HG02610 (cell line): Measurements from ENCODE around the gene ICAM2.
"Not testable (repeated sequence)": the region's sequence is repeated elsewhere in the genome, so short reads cannot be mapped to it uniquely, and the experiment has no call there.

Experiments used
- ATAC-seq: cut with Tn5 transposase; IDR thresholded peaks from one replicate; pipeline ENCODE4 v1.9.1; 2021; ENCODE audit warnings: mild to moderate bottlenecking, moderate library complexity; ENCODE audit not compliant: unreplicated experiment

The ICAM2 gene

DNA sequence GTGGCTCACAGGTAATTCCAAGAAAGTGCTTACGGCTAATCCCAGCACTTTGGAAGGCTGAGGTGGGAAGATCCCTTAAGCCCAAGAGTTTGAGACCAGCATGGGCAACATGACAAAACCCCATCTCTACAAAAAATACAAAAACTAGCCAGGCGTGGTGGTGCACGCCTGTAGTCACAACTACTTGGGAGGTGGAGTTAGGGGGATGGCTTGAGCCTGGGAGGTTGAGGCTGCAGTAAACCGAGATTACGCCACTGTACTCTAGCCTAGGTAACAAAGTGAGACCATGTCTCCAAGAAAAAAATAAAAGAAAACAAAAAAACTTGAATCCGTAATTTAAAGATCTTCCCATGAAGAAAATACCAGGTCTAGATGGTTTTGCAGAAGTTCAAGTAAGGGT is 5.0 kb downstream of the ICAM2 start:
- ATAC-seq: no peak

DNA sequence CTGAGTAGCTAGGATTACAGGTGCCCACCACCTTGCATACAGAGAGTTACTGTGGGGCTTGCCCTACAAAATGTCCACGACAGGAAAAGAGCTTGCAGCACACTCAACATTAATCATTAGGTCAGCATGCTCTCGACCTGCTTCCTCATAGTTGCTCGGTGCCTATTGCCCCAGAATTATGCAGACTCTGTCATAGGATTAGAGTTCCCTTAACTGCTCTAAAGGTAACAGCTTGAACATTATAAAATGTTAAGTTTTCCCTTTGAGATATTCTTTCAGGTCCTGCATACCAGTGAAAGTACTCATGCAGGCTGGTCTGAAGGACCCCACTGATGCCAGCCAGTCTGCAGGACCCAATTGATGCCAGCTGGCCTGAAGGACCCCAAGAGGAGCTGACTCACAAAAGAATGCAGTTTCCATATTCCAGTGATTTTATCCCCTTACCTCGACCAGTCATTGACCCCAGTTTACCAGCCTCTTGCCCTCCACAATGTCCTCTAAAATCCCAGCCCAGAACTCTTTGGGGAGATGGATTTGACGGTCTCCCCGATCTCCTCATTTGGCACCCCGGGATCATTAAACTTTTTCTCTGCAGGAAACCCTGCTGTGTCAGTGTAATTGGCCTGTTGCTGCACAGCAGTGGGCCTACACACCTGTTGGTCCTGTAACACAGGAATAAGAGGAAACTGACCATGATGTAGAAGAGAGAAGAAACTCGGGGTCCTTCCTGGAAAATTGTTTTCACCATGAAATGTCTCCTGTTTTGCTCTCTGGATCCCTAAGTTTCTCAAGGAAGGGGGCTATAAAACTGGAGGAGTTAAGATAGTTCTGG is 10.6 kb downstream of the ICAM2 start:
- ATAC-seq: no peak

DNA sequence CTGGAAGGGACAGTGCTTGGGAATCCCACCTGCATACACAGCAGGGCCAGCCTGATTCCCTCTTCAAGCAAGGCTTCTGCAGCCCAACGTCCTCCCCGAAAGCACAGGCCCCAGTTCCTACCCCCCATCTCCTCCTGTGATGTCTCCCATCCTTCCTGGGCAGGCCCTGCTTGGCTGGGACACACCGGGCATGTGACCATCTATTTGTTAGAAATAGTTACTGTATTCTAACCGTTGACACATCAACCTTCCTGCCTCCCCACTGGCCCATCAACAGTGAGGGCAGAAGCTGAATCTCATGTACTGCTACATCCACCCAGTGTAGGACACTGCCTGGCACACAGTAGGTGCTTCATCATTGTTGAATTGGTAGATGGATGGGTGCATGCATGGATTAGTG is 11.6 kb downstream of the ICAM2 start:
- ATAC-seq: no peak

DNA sequence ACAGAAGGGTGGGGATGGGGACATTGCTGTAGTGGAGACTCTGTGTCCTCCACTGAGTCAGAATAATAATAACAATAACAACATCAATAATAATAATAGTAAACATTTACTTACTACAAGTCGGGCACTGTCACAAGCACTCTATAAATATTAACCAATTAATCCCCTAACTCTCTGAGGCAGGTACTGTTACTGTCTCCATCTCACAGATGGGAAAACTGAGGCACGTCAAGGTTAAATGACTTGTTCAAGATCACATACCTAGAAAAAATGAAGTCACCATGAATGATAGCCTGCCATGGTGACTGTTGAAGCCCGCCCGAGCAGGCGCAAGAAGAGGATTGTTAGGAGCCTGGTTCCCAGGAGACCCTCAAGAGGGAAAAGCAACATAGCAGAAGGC is 12.1 kb downstream of the ICAM2 start:
- ATAC-seq: no peak

DNA sequence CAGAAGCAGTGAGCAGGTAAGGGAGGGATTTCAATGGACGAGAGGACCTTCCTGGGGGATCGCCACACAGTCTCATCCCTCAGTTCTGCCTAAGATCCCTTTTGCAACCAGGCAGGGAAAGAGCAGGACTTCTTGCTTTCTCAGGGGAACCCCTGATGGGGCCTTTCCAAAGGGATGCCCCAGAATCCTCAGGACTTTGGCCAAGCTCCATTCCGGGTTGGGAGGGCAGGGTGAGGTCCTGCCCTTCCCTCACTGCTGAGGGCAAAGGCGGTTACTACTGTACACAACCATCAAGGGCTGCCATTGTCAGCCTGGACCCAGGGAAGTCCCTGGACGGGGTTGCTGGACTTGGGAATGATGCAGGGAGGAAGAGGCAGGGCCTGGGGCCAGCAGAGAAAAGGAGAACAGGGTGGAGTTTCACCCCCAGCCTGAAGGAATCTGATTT is 12.6 kb downstream of the ICAM2 start:
- ATAC-seq: no peak

DNA sequence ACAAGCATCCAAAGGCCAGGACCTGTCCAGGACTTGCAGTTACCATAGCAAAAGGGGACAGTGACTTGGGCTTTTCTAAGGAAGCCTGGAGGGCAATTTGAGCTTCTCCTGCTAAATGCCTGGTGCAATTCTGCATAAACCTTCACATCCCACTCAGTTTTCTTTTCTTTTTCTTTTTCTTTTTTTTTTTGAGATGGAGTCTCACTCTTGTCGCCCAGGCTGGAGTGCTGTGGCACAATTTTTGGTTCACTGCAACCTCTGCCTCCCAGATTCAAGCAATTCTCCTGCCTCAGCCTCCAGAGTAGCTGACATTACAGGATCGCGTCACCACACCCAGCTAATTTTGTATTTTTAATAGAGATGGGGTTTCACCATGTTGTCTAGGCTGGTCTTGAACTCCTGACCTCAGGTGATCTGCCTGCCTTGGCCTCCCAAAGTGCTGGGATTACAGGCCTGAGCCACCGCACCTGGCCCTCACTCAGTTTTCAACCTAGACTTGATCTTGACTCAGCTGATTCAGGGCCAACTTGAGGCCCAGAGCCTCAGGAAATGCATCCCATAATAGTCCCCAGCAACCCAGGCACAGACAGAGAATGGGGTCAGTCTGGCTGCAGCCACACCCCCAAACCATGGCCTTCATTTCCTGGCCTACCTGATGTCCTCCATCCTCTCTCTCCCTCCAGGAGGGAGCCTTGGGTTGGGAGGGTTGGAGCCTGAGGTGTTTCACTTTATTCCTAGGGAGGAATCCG is 13.2 kb downstream of the ICAM2 start:
- ATAC-seq: not testable (repeated sequence)

DNA sequence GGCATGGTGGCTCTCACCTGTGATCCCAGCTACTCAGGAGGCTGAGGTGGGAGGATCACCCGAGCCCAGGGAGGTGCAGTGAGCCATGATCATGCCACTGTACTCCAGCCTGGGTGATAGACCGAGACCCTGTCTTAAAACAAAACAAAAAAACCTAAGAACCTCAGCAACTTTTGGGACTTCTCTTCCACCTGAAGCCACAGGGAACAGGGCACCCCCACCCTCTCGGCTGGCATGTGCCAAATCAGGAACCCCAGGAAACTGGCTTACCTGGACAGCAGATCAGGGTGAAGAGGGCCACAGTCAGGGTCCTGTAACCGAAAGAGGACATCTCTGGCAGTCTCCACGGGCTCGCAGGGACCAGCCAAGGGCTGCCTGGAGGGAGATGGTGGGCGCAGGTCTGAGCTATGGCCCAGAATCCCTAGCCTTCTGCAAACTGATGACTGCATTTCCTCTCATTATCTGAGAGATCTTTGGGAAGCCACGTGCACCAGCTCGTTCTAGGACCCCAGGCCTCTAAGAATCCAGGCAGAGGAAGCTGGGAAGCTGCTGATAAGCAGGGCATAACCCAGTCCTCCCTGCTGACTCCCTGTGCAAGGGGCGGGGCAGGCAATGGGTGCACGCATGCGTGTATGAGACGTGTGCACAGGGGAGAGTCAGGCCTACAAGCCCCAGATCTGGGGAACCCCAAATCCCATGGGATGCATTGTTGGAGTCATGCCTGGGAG is 13.9 kb downstream of the ICAM2 start:
- ATAC-seq: no peak

DNA sequence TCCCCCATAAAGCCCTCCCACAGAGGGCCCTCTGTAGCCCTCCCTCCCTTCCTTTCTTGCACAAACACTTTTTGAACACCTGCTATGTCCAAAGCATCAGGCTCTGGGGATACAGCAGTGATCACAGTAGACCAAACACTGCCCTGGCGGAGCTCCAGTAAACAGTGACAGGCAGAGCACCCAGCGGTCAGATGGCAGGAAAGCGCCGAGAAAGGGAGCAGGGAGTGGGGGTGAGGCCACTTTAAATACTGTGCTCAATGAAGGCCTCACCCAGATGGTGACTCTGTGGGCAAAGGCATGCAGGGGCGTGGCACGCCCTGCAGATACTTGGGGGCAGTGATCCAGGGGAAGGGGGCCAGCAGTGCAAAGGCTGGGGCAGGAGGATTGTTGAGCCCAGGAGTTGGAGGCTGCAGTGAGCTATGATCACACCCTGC is 14.7 kb downstream of the ICAM2 start:
- ATAC-seq: no peak

DNA sequence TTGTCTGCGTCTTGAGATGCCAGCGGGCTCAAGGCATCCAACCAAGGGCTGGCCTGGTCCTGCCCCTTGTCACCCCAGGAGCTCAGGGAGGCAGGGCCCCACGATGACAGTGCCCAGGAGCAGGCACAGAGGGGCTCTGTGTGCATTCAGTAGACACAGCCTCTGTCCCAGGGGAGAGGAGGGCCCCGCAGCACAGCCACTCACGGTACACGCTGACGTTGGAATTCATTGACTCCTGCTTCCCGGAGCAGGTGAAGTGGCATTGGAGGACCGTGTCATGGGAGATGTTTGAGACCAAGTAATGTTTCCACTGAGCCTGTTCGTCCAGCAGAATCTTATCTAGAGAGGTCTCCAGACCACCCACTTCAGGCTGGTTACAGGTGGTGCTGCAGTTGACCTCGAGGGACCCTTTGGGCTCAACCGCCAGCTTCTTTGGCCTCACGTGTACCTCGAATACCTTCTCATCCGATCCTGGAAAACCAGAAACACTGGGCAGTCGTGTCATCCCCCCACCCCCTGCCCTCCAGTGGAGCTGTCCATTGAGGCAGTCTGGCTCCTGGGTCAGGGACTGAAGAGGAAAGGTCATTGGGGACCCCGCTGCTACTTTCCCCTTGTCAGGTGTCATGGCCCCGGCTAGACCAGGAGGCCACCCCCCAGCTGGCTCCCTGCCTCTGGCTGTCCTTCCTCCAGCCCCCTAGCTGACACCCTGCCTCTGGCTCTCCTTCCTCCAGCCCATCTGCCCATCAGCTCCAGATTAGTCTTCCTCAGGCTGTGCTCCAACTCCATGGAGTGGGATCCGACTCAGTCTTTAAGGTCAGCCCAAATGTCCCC is 15.3 kb downstream of the ICAM2 start:
- ATAC-seq: no peak

DNA sequence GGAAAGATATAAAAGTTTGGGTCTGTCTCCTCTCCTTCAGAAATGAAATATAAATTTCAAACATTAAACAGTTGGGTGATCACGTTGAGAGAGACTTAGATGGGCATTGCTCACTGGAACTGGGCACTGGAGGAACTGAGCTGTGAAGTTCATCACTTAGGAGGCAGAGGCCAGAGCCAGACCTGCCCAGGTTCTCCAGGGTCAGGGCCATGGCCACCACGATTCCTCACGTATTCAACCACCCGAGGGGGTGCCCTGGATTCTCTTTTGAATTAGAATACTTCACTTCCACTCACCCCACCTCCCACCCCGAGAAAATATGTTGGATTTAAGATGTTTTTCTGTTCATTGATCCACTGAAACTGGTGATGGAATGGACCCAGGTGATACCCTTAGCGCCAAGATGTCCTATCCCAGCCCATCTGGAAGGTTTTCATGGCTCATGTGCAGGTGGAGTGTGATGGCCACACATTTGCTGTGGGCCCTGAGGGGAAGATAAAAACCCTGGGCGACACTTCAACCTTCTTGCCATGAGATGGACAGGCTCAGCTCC is 16.1 kb downstream of the ICAM2 start:
- ATAC-seq: no peak

DNA sequence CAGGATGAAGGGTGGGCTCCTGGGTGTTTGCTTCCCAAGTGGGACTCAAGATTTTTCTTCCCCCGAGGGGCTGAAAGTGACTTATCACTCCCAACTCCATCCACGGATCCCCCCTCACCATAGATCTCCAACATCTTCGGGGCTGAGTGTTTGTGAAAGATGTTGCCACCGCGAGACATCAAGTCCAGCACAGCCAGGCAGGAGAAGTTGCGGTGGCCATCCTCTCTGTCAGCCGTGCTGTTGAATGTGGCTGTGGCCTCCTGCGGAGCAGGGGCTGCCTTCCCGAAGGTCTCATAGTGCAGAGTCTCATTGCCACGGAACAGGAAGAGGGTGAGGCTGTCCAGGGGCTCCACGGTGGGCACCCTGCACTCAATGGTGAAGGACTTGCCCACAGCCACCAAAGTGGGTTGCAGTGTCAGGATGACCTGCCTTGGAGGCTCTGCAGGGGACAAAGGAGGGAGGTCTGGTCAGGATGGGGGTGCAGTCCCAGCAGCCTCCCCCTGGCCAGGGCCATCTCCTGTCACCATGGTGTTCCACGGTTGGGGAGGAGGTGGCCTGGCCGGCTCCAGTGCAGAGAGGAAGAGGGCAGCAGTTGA is 16.8 kb downstream of the ICAM2 start:
- no peak for ATAC-seq

DNA sequence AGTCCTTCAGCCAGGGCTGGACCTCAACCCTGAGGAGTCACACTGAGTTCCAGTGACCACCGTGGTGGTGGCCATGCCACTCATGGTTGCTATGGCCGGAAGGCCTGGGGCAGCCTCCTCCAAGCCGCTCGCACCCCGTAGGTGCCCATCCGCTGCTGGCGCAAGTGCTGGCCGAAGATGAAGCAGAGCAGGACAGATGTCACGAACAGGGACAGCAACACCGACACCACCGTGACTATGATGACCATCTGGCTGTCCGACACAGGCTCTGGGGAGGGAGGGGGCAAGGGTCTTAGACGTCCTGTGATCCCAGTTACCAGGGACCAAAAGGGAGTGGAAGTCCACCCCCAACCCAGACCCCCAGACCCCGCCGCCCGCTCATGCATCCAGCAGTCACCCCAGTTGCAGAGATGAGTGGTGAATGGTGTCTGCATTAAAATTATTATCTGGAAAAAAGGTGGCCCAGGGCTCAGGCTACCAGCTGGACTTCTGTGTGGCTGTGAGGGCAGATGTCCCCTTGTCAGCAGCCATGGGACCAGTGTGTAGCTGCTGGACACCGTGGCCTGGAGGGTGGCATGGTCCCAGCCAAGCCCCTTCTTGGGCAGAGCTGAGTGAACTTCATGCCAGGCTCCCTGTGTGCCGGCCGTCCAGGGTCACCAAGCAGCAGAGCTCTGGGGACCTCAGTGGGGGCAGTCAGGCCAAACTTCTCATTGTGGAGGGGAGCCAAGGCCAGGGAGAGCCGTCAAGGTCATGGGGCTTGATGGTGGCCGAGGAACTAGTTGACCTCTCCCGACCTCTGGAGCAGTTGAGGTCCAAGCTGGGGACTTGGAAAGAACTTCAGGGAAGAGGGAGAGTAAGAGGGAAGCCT is 17.5 kb downstream of the ICAM2 start:
- ATAC-seq: no peak

DNA sequence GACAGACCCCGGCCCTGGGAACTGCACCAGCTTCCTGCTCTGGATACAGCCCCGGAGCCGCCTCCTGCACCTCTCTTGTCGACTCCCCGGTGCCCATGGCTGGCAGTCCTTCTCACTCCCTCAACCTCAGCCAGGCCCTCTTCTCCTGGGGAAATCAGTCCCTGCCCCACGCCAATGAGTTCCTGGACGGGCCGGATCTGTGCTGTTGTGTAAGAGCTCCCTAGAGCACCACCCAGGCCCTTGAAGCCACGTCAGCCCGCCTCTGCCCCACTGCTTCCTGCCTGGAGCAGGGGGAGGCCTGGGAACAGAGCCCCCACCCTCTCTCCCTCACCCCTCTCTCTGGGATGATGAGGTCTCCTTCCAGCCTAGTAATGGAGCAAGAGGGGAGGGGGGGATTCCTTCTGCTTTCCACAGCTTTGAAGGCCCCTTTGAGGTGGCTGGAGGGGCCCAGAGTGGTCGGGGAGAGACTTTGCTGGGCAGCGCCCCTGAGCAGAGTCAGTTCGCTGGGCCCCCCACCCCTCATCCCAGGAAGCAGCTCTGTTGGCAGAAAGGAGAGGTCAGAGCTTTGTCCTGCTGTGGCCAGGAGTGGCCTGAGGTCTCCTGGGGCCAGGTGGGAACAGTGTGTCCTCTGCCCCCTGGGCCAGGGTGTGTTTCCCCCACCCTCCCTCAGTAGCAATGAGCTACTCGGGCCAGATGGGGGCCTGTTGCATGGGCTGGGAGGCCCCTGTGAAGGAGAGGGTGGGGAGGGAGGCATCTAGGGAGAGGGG is 18.5 kb downstream of the ICAM2 start:
- ATAC-seq: no peak

DNA sequence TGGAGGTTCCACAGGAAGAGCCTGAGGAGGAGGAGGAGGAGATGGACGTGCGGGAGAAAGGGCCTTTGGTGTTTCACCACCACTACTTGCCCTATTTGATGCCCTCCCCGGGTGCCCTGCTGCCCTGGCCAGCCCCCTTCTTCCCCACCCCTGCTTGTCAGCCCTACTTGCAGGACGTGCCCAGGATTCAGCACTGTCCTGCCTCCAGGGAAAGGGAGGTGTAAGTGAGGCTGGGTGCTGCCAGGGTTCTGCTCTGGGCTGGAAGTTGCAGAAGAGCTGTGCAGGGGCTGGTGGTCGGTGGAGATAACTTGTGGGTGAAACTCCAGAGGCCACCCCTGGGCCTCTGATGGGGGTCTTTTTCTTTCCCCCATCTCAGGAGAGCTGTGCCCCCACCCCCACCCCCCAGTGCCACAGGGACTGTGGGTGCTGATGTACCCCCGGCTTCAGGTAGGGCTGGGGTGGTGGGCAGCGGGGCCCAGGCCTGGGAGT is 19.3 kb downstream of the ICAM2 start:
- no peak for ATAC-seq

DNA sequence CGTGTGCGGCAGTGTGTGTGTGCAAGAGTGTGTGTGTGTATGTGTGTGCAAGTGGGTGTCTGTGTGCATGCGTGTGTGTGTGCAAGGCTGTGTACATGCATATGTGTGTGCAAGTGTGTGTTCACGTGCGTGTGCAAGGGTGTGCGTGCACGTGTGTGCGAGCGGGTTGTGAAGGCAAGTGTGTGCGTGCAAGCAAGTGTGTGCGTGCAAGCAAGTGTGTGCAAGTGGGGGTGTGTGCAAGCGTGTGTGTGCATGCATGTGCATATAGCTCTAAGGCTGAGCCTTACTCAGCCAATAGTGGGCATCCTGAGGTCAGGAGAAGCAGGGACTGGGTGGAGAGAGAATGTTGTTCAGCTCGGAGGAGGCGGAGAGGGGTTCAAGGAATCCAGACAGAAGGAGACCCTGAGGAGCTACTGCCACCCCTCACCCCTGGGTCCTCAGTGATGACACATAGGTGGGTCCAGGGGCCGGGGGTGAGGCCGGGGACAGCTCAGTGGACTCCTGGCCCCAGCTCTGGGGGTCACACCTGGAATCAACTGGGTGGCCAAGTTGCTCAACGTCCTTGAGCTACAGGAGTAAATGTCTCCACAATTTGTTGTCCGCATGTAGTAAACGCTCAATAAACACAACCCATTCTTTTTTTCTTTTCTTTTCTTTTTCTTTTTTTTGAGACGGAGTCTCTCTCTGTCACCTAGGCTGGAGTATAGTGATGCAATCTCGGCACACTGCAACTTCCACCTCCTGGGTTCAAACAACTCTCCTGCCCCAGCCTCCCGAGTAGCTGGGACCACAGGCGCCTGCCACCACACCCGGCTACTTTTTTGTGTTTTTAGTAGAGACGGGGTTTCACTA is 20.5 kb downstream of the ICAM2 start:
- ATAC-seq: no peak

DNA sequence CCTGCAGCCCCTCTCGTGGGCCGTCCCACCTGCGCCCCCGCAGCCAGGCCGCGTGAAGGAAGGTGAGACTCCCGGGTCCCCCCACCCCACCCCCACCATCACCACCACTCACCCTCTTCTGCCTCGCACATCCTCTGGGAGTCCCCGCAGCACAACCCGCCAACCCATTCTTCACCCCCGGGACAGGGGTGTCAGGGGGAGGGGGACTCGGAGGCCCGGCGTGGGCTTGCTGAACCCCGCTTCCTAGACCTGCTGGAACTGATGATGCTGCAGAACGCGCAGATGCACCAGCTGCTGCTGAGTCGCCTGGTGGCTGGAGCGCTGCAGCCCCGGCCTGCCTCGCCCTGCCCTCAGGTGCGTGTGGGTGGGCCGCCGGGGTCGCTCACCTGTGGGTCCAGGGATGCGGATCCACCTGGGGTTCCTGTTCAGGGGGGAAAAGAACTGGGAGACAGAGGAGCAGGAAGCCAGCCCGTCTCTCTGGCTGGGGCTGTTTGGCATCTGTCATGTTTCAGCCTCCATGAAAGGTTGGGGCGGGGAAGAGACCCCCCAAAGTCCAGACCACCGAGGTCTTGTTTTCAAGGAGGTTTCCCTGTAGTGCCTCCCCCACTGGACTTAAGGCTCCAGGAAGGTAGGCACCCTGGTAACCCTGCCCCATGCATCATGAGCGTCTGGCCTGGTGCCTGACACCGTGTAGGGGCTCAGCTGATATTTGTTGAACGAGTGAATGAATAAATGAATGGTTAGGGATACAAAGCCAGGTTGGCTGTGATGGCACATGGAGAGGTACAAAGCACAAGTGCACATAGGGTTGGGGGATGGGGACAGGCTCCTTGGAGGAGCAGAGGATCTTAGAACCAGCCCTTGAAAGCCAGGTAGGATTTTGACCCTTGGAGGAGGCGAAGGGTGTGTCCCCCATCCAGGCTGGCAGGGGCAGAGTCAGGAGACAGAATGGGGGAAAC is 21.4 kb downstream of the ICAM2 start:
- ATAC-seq: no peak
